K562 (cell line): ENCODE results near the gene DKC1. TPM values are rescaled to one million over a fixed set of nuclear protein-coding genes. Genes with fewer than 3 reads are reported as not detected.

Experiments used
- ARID1B ChIP-seq: fragments of 450-650 bp; IDR thresholded peaks from 2 replicates; pipeline ENCODE4 v1.6.1; 2016; ENCODE audit warnings: antibody characterized with exemption, mild to moderate bottlenecking, inconsistent platforms
- BRF2 ChIP-seq: IDR thresholded peaks from 3 replicates; pipeline ENCODE4 v1.6.1; 2011; ENCODE audit warnings: borderline replicate concordance, mild to moderate bottlenecking; ENCODE audit not compliant: insufficient read length, insufficient read depth
- EGR1 ChIP-seq: fragments of 450-650 bp; conservative IDR thresholded peaks from 2 replicates; pipeline ENCODE4 v1.6.1; 2017; ENCODE audit warnings: mild to moderate bottlenecking
- ETV5 ChIP-seq: sonication (generic); formaldehyde crosslinking; IDR thresholded peaks from 2 replicates; pipeline ENCODE4 v1.4.0; 2020; ENCODE audit warnings: low read depth, mild to moderate bottlenecking, missing genetic modification reagents
- FOXA3 ChIP-seq, 2 experiments: fragments of 450-650 bp in 1 of 2; sonication (generic) in 1 of 2; formaldehyde crosslinking; IDR thresholded peaks in 1 of 2; conservative IDR thresholded peaks in 1 of 2; 2 replicates each; pipeline versions ENCODE4 v1.4.0 to v1.8.0; 2020 to 2022; ENCODE audit warnings: mild to moderate bottlenecking in 2 of 2, missing genetic modification reagents in 1 of 2
- HDGF ChIP-seq: fragments of 450-650 bp; IDR thresholded peaks from 2 replicates; pipeline ENCODE4 v1.6.1; 2016
- ID3 ChIP-seq, 2 experiments: fragments of 250-450 bp in 1 of 2; fragments of 450-650 bp in 1 of 2; sonication (Bioruptor Pico) in 1 of 2; IDR thresholded peaks; 2 replicates each; pipeline versions ENCODE4 v1.6.1 to v1.8.0; 2016 to 2021; ENCODE audit warnings: mild to moderate bottlenecking in 2 of 2, moderate library complexity in 2 of 2, missing compliant biosample characterization in 1 of 2, missing genetic modification characterization in 1 of 2
- KLF13 ChIP-seq: fragments of 450-650 bp; IDR thresholded peaks from 2 replicates; pipeline ENCODE4 v1.6.1; 2016; ENCODE audit warnings: missing genetic modification characterization, low read depth, mild to moderate bottlenecking, missing compliant biosample characterization, moderate library complexity, borderline replicate concordance
- MYBL2 ChIP-seq, 2 experiments: fragments of 450-650 bp in 1 of 2; sonication (generic) in 1 of 2; formaldehyde crosslinking in 1 of 2; IDR thresholded peaks; 2 replicates each; pipeline versions ENCODE4 v1.6.1 to v1.8.1; 2017 to 2022; ENCODE audit warnings: borderline replicate concordance in 1 of 2, inconsistent platforms in 1 of 2, low read depth in 1 of 2, mild to moderate bottlenecking in 1 of 2, missing genetic modification reagents in 1 of 2, moderate library complexity in 1 of 2
- PHB2 ChIP-seq: fragments of 450-650 bp; IDR thresholded peaks from 2 replicates; pipeline ENCODE4 v1.6.1; 2017; ENCODE audit warnings: low read depth
- PRPF4 ChIP-seq: fragments of 200-400 bp; formaldehyde crosslinking; IDR thresholded peaks from one replicate; pipeline ENCODE4 v1.6.1; 2017; ENCODE audit warnings: low read length, low read depth, mild to moderate bottlenecking; ENCODE audit not compliant: insufficient read depth, poor library complexity, severe bottlenecking
- SAP30 ChIP-seq: fragments of 200-600 bp; sonication (generic); IDR thresholded peaks from 2 replicates; pipeline ENCODE4 v1.6.1; 2012; ENCODE audit warnings: borderline replicate concordance, low read depth, mild to moderate bottlenecking, moderate library complexity, low read length, control low read depth, inconsistent platforms; ENCODE audit not compliant: insufficient read depth, poor library complexity, severe bottlenecking
- YBX1 ChIP-seq: fragments of 450-650 bp; IDR thresholded peaks from 2 replicates; pipeline ENCODE4 v1.7.1; 2016; ENCODE audit warnings: mild to moderate bottlenecking
- ZFP36 ChIP-seq: fragments of 150-350 bp; IDR thresholded peaks from 2 replicates; pipeline ENCODE4 v1.6.1; 2018; ENCODE audit warnings: low read length, low read depth; ENCODE audit not compliant: partially characterized antibody
- ZNF212 ChIP-seq: fragments of 450-650 bp; formaldehyde crosslinking; IDR thresholded peaks from 2 replicates; pipeline ENCODE4 v1.4.0; 2020; ENCODE audit warnings: mild to moderate bottlenecking
- ZNF232 ChIP-seq: sonication (generic); formaldehyde crosslinking; IDR thresholded peaks from 2 replicates; pipeline ENCODE4 v1.8.0; 2022; ENCODE audit warnings: mild to moderate bottlenecking, missing genetic modification reagents
- polyA plus RNA-seq, 8 experiments: library from polyadenylated mRNA; depleted of rRNA in 4 of 8; stranded (reverse) in 5 of 8; unstranded in 3 of 8; fragments of >200 nt; fragmentation: Nextera tagmentation in 2 of 8; fragmentation: Illumina TruSeq in 1 of 8; extraction: Ambion mirVana in 2 of 8; extraction: Trizol in 1 of 8; gene quantifications; 2 replicates each; pipeline versions ENCODE4 v1.2.1 to v1.2.3, GENCODE V29; 2011 to 2014; ENCODE audit warnings: inconsistent platforms in 1 of 8, missing spikeins in 1 of 8
- total RNA-seq, 7 experiments: library from RNA; depleted of rRNA in 6 of 7; stranded (reverse); fragments of >200 nt in 6 of 7; fragmentation: Illumina TruSeq in 2 of 7; extraction: Trizol in 2 of 7; gene quantifications; 2 replicates each; pipeline versions ENCODE4 v1.2.1 to v1.2.3, GENCODE V29; 2011 to 2021; ENCODE audit warnings: low replicate concordance in 1 of 7
- TF ChIP-seq, protein P1 (sequence below): fragments of 250-450 bp; sonication (Bioruptor Pico); IDR thresholded peaks from 2 replicates; pipeline ENCODE4 v1.5.0; 2020; ENCODE audit warnings: mild to moderate bottlenecking, borderline replicate concordance
- TF ChIP-seq, protein P2 (sequence below): fragments of 450-650 bp; IDR thresholded peaks from 2 replicates; pipeline ENCODE4 v1.7.1; 2018; ENCODE audit warnings: mild to moderate bottlenecking, low read depth; ENCODE audit not compliant: partially characterized antibody
- TF ChIP-seq, protein P3 (sequence below), 3 experiments: fragments of 200-800 bp in 1 of 3; sonication (Bioruptor generic) in 1 of 3; sonication (generic) in 1 of 3; formaldehyde crosslinking in 1 of 3; IDR thresholded peaks; 2 replicates each; pipeline versions ENCODE4 v1.6.1 to v1.8.0; 2016 to 2022; ENCODE audit warnings: mild to moderate bottlenecking in 2 of 3, missing compliant biosample characterization in 2 of 3, missing genetic modification characterization in 2 of 3, missing genetic modification reagents in 1 of 3

Gene DKC1
- total and polyA plus RNA-seq, 9 of the 15 experiments (the other 6 are each of a cell fraction or from before 2014, with no cell fraction given) = 205 to 313 (median 219) TPM

GRCh38 chrX:154718616-154719015 lies 44.0 kb upstream of the DKC1 start (continued):
- TF ChIP-seq, protein P1, sequence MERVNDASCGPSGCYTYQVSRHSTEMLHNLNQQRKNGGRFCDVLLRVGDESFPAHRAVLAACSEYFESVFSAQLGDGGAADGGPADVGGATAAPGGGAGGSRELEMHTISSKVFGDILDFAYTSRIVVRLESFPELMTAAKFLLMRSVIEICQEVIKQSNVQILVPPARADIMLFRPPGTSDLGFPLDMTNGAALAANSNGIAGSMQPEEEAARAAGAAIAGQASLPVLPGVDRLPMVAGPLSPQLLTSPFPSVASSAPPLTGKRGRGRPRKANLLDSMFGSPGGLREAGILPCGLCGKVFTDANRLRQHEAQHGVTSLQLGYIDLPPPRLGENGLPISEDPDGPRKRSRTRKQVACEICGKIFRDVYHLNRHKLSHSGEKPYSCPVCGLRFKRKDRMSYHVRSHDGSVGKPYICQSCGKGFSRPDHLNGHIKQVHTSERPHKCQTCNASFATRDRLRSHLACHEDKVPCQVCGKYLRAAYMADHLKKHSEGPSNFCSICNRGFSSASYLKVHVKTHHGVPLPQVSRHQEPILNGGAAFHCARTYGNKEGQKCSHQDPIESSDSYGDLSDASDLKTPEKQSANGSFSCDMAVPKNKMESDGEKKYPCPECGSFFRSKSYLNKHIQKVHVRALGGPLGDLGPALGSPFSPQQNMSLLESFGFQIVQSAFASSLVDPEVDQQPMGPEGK (CRISPR knock-in tag) = no peak
- TF ChIP-seq ID3 (CRISPR knock-in tag; IDR thresholded peaks at IDR 0.05) (no peak), ID3 (tag; IDR thresholded peaks at IDR 0.05) (no peak), PRPF4 (no peak), ZNF212 (CRISPR knock-in tag) (no peak), SAP30 (no peak), KLF13 (no peak), EGR1 (no peak), YBX1 (no peak), BRF2 (no peak), FOXA3 (CRISPR knock-in tag; conservative IDR thresholded peaks at IDR 0.05 in 1 of 2, IDR thresholded peaks at IDR 0.05 in 1 of 2) (no peak), ZFP36 (no peak), ZNF232 (CRISPR knock-in tag) (no peak), HDGF (no peak), ARID1B (no peak), ETV5 (no peak), MYBL2 (IDR thresholded peaks at IDR 0.05; ENCODE audit: low read depth) (no peak), MYBL2 (CRISPR knock-in tag; IDR thresholded peaks at IDR 0.05; ENCODE audit: borderline replicate concordance) (no peak), PHB2 (no peak)
- TF ChIP-seq, protein P2, sequence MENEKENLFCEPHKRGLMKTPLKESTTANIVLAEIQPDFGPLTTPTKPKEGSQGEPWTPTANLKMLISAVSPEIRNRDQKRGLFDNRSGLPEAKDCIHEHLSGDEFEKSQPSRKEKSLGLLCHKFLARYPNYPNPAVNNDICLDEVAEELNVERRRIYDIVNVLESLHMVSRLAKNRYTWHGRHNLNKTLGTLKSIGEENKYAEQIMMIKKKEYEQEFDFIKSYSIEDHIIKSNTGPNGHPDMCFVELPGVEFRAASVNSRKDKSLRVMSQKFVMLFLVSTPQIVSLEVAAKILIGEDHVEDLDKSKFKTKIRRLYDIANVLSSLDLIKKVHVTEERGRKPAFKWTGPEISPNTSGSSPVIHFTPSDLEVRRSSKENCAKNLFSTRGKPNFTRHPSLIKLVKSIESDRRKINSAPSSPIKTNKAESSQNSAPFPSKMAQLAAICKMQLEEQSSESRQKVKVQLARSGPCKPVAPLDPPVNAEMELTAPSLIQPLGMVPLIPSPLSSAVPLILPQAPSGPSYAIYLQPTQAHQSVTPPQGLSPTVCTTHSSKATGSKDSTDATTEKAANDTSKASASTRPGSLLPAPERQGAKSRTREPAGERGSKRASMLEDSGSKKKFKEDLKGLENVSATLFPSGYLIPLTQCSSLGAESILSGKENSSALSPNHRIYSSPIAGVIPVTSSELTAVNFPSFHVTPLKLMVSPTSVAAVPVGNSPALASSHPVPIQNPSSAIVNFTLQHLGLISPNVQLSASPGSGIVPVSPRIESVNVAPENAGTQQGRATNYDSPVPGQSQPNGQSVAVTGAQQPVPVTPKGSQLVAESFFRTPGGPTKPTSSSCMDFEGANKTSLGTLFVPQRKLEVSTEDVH = no peak
- TF ChIP-seq, protein P3, sequence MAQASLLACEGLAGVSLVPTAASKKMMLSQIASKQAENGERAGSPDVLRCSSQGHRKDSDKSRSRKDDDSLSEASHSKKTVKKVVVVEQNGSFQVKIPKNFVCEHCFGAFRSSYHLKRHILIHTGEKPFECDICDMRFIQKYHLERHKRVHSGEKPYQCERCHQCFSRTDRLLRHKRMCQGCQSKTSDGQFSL (CRISPR knock-in tag; IDR thresholded peaks at IDR 0.05) = no peak
- TF ChIP-seq, protein P3 (tag; IDR thresholded peaks at IDR 0.05) = no peak
